Measurements from ENCODE around the gene OR5L1.

OR5L1 gene

DNA sequence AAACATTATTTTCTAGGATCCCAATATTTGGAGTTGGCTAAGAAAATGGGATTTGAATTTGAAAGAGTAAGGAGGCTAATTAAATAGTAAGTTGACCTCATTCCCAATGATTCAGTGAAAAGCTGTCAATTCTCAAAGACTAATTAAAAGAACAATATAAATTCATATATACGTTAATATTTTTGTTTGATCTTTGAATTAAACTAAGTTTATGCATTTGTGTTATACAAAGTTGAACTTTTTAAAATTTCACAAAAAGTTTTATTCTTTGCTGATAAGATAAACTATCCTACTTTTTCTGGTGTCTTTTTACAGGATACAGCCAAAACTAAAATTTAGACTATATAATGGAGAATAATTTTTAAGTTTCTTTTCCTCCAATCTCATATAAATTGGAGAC lies at the start of gene OR5L1:
TSS of gene OR5L1 (plus strand) at position 301 of the 400 bp plus-strand sequence. CDS start 100 bp downstream, outside the sequence.
- no peak for DNase-seq (ENCODE audit: low read depth in 1 of 2, low spot score in 1 of 2)

DNA sequence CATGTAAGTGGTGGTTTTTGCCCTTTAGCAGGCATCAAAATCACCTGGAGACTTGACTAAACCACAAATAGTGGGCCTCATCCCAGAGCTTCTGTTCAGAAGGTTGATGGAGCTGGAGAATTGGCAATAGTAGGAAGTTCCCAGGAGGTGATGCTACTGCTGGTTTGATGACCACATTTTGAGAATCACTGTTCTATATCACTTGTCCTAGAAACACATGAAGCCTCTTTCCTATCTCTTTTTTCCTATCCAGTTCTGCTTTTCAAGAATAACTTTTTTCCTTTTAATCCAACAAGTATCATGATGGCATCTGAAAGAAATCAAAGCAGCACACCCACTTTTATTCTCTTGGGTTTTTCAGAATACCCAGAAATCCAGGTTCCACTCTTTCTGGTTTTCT lies 38.0 kb upstream of the OR5L1 start, which contains the start of gene OR5D13:
TSS of gene OR5D13 (plus strand) at position 301 of the 400 bp plus-strand sequence. CDS start at position 301, 0 bp downstream.
- DNase-seq (ENCODE audit: low read depth in 1 of 2, low spot score in 1 of 2) = no peak

DNA sequence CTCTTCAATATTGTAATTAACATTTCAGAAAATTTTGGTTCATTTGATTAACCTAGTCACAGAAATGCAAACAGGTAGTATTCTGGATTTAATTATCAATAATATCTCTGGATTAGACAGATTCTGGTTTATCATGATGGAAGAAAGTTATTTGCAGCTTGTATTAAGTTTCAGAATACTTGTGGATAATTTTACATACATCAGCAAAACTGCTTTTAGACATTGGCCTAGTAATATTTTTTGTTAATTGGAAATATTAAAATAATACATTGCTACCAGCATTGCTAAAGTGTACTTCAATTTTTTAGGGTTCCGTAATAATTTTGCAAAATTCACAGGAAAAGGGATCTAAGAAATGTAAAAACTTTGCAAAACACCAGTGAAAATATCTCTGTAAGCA lies 19.6 kb upstream of the OR5L1 start:
- no peak for DNase-seq (ENCODE audit: low read depth in 1 of 2, low spot score in 1 of 2)

DNA sequence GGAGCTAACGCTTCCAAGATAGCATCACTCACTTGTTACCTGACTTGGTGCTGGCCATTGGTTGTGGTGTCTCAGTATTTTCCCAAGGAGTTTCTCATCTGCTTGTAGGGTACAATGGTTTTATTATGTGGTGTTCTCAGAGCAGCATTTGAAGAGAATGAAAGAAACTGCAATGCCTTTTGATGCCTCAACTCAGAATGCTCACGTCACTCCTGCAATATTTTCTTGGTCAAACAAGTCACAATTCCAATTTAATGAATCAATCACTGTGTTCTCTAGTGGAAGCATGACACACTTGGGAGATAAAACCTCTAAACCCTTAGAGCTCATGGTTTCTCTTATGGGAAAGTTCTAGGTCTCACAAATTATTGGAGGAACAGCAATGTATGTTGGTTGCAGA lies 17.8 kb upstream of the OR5L1 start:
- no peak for DNase-seq (ENCODE audit: low read depth in 1 of 2, low spot score in 1 of 2)

DNA sequence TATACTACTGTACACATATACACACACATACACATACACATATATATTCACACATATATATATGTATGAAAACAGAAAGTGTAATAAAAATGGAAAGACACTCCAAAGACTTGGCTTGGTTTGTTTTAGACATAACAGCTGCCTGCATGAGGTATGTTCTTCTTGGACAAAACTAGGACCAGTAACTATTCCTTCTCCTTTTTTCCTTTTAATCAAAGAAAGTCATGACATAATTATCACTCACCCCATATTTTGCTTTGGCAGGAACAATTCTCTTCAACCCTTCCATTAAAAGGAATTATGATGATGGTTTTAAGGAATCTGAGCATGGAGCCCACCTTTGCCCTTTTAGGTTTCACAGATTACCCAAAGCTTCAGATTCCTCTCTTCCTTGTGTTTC lies 15.9 kb upstream of the OR5L1 start, which contains the start of gene OR5D14:
TSS of gene OR5D14 (plus strand) at position 301 of the 400 bp plus-strand sequence. CDS start at position 301, 0 bp downstream.
- DNase-seq (ENCODE audit: low read depth in 1 of 2, low spot score in 1 of 2) = no peak

DNA sequence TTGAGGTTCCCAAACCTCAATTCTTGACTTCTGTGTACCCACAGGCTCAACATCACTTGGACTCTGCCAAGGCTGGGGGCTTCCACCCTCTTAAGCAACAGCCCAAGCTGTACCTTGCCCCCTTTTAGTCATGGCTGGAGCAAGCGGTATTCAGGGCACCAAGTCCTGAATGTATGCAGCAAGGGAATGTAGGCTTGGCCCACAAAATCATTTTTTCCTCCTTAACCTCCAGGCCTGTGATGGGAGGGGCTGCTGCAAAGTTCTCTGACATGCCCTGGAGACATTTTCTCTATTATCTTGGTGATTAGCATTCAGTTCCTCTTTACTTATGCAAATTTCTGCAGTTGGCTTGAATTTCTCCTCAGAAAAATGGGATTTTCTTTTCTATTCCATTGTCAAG lies 4.9 kb upstream of the OR5L1 start:
- no peak for DNase-seq (ENCODE audit: low read depth in 1 of 2, low spot score in 1 of 2)

DNA sequence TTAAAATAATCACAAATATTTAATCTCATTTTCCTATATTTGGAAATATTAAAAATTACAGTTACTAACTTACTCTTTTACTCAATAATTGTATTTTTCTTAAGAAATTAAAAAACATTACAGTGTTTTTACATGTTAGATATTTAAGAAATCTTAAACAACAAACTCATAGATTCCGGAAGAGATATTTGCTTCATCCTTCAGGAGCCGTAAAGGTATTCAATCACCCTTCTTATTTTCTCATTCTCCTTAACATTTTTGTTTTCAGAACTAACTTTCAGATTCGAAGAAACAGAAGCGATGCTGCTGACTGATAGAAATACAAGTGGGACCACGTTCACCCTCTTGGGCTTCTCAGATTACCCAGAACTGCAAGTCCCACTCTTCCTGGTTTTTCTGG lies 8.2 kb downstream of the OR5L1 start, which contains the start of gene OR5D18:
TSS of gene OR5D18 (plus strand) at position 301 of the 400 bp plus-strand sequence. CDS start at position 301, 0 bp downstream.
- no peak for DNase-seq (ENCODE audit: low read depth in 1 of 2, low spot score in 1 of 2)

DNA sequence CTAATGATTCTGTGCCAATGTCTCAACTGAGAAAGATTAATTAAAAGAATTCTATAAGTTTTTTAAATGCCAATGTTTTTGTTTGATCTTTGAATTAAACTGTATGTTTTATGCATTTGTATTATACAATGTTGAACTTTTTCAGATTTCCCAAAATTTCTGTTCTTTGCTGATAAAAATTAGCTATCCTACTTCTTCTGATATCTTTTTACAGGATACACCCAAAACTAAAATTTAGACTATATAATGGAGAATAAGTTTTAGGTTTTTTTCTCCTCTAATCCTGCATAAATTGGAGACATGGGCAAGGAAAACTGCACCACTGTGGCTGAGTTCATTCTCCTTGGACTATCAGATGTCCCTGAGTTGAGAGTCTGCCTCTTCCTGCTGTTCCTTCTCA lies 15.8 kb downstream of the OR5L1 start, which contains the start of gene OR5L2:
TSS of gene OR5L2 (plus strand) at position 301 of the 400 bp plus-strand sequence. CDS start at position 301, 0 bp downstream.
- DNase-seq (ENCODE audit: low read depth in 1 of 2, low spot score in 1 of 2) = no peak

DNA sequence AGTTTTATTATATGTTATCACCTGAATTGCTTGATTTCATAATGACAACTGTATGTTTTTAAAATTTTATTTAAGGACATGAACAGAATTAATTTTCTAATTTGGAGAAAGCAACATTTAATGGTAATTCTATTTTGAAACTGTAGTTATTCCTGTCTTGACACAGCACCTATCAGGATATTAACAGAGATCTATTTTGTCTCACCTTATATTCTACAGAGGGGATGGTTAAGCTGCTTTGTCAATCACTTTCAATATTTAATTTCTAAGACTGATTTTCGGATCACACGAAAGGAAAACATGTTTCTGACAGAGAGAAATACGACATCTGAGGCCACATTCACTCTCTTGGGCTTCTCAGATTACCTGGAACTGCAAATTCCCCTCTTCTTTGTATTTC lies 27.3 kb downstream of the OR5L1 start, which contains the start of gene OR5D16:
TSS of gene OR5D16 (plus strand) at position 301 of the 400 bp plus-strand sequence. CDS start at position 301, 0 bp downstream.
- no peak for DNase-seq (ENCODE audit: low read depth in 1 of 2, low spot score in 1 of 2)

DNA sequence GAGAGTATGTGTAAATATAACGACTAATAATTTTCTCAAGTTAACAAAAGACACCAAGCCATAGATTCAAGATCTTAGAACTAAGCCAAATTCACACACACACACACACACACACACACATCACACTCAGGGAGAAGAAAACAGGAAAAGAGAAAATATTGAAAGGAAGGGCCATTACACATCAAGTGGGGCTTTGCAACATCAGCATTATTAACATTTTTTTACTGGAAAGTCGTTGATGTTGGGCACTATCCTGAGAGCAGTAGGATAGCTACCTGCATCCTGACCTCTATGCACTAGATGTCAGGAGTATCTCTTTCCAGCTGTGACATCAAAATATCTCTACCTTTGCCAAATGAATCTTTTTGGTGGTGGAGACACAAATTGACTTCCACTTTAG lies 36.3 kb downstream of the OR5L1 start:
- no peak for DNase-seq (ENCODE audit: low read depth in 1 of 2, low spot score in 1 of 2)

DNA sequence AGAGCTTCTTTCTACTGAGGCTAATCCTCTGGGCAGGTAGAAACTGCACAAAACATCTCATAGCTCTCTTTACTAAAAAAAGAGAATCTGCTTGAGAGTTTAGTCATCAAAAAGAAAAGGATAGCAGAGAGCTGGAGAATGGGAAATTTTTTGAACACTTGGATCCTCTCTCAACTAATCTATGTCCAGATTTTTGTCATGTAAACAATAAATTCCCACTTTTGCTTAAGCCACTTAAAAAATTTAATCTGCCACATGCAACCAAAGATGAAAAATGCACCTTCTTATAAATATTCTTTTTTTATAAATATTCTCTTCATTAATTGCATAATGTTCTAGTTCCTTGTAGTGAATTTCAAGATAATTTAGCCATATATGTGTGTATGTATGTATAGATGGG lies 37.9 kb downstream of the OR5L1 start:
- DNase-seq (ENCODE audit: low read depth in 1 of 2, low spot score in 1 of 2) = no peak

DNA sequence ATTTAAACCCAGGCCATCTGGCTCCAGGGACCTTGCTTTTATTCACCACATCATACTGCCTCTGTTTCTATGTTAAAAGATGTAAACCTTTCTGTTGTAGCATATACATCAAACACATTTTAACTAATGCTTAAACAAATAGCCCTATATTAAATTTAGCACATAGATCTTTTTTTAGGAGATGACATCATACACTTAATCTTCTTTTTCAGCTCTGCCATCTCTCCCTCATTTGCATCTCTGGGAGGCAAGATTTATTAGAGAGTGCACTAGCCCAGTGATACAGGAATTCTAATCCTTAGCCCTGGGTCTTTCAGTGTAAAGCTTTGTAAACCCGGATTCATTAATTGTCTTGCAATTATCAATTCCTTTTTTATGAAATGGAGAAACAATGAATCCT lies 41.0 kb downstream of the OR5L1 start:
- DNase-seq (ENCODE audit: low read depth in 1 of 2, low spot score in 1 of 2) = no peak

DNA sequence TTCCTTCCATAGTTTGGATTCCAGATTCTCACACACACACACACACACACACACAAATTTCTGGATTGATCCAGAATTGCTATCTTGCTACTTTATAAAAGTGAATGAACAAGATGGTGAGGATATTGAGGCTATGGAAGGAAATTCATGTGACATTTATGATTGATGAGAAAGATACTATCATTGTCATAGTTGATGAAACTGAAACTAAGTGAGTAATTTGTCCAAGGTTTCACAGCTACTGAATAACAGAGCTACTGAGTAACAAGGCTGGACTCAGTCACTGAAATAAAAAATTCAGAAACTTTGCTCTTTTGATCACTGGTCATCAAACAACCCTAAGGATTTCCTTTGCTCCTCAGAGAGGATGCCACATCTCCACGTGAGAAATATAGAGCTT lies 43.5 kb downstream of the OR5L1 start:
- DNase-seq (ENCODE audit: low read depth in 1 of 2, low spot score in 1 of 2) = no peak

Data from activated T-helper 1 cell treated with anti-CD3 and anti-CD28 coated beads, Interleukin-2, amount 50 U/mL, for 16 hours (primary cell).